DMS114 treated with DMSO at 0.1 percent for 48 hours (cell line): ENCODE measurements around the gene SINHCAF.

Source experiments
- DNase-seq: peaks from one replicate; lab custom pipeline; 2025; ENCODE audit not compliant: unreplicated experiment; lab: John Stamatoyannopoulos, UW

Gene SINHCAF

DNA sequence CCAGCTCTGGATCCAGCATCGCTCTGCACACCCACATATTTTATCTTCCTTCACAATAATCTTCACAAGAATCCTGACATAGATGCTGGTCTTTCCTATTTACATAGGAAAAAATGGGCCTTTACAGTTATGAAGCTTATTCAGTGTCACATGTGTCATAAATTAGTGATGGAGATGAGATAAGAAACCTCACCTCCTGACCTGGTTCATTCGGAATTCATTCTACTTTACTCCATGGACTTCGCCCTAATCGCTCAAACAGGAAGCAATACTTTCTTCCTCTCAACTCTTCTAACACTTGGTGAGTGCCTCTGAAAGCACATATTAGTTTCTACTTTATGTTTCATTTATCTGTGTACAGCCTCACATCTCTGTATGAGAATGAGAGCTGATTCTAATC is 12.0 kb upstream of the SINHCAF start:
- no peak for DNase-seq

DNA sequence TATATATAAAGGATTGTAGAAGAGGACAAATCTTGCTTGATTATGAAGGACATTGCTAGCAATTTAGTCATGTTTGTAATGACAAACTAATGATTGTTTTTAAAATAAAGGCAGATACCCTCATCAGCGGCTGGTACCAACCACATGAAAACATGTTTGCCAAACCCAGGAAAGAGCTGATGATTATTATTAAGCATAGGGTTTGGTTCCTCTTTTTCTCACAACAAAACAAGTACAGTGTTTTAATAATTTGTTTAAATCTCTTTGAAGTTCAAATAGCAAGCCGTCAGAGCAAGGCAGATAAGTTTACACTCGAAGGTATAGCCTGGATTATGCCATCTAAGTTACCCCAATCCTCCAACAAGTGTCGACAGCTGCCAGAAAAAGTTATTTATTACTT is 5.3 kb upstream of the SINHCAF start:
- no peak for DNase-seq

DNA sequence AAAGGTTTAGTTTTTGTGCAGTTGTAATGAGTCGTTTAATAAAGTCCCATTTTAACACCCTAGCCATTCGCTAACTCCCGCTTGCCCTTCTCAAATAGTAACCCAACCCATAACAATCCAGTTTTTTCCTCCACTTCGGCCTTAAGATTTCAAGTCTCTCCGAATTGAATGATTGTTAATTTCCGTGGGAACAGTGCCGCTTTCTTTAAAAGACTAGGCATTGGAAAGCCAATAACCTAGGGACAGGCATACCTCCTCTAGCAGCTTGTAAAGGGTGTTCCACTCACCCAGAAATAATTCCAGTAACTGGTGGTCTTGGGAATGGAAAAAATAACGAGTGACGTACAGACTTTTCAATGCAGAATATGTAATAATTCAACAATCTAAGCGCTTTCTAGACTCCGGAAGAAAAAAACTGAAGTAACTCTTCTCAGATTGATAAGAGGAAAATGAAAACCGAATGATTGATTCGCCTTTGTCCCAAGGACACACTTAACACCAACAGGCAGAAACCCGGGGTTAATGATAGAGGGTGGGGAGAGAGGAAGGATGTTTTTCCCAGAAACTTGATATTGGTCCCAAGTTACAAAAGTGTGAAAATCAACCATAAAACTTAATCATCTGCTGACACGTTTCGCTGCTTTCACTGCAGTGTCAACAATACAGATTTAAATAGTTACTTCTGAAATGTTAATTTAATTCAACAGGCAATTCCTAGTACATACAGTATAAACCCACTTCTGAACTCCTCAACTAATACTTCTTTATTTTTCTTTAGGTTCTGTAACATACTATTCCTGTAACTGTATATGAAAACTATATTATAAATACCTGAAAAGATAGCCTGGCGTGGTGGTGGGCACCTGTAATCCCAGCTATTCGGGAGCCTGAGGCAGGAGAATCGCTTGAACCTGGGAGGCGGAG is 1.0 kb upstream of the SINHCAF start:
- no peak for DNase-seq

DNA sequence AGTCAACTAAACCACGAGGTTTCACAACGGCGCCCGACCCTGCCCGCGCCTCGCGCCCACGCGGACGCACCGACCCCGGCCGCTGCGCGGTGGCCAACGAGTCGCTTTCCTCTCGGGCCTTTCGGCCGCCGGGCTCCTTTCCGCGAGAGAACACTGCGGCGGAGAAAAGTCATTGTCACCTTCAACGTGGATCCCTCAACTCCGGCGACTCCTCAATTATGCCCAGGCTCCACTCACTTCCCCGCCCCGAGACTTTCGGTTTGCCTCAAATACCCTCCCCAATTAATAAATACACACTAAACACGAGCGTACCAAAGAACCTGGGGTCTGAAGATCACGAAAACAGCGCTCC is 450 bp downstream of the SINHCAF start:
- DNase-seq, result no peak

DNA sequence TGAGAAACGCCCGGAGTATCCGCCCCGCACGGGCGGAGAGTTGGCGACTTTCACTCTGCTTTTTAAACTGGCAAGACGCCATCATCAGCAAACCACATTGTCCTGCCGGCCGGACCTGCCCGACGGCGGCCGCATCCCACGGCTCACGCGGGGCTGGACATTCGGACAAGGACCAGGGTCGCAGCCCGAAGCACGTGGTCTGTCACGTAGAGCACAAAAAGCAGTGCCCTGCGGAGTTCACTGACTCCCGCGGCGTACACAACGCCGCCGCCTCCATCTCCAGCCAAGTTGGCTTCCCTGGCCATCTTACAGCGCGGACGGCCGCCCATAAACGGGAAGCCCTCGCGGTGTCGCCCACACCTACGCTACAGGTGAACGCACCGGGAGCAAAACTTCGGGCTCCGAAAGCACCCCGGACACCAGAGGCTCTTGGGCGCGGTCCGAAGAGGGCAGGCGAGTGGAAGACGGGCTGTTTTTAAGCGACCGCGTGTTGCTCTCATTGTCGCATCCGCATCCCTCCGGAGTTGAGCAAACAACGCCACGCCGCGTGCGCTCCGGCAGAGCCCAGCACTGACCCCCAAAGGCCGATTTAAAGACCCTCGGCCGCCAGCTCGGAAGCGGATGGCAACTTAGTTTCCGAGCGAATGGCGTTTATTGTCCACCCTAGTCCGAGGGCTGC is 966 bp downstream of the SINHCAF start:
- DNase-seq, result peak; percentile 33

DNA sequence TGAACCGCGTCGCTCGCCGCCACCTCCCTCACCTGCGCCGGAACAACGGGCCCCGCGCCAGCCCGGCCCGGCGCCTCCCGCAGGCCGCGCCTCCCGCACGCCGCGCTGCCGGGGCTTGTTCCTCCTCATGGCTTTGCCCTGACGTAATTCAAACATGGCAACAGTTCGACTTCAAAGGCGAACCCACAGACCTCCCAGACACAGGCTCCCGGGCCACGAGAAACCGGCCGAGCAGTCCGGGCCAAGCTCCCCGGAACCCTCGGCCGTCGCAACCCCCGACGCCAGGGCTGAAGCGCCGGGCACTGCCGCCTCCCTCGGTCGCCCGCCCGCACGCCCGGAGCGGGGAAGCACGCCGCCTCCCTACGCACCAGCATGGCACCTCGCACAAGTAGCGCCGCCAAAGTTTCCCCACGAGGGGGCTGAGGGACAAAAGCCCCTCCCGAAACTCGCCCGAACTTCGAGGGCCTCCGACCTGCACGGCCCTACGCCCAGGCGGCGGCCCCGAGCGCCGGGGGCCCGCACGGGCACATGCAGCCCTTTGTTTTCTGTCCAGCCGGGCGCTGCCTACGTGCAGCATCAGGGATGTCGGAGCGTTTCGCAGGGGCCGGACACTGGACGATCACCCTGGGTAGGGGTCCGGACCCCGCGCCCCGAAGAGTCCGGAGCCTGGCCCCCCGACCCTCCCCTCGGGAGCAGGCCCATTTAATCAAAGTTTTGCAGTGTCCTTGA is 1.7 kb downstream of the SINHCAF start:
- peak; percentile 41 for DNase-seq

DNA sequence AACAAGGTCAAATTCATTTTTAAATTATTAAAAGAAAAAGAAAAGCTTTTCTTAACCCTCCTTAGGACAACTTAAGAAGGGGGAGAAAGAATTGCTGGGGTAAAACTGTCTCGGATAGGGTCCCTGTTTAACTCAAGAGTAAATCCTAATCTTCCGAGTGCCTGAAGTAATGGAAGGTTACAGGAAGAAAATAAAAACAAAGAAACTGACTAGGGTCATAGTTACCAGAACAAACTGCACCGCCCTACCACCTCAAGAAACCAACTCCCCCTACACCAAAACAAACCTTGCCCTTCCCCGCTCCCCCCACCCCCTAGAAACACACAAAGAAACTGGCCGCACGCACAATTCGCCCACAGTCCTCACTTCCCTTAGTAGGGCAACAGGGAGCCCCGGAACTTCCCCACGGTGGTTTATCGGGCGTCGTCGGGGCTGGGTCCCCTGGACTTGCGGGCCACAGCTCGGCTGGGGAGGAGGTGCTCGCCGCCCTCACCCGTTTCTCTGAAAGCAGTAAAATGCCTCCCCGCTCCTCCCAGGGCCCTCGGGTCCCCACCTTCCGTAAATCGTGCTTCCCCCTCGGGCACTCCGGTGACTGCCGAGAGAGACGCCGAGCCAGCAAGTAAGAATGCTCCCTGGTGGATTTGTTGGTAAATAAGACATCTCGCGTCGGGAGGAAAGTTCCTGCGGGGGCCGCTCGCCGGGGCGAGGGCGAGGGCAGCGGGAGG is 2.4 kb downstream of the SINHCAF start:
- DNase-seq, result peak; percentile 41

DNA sequence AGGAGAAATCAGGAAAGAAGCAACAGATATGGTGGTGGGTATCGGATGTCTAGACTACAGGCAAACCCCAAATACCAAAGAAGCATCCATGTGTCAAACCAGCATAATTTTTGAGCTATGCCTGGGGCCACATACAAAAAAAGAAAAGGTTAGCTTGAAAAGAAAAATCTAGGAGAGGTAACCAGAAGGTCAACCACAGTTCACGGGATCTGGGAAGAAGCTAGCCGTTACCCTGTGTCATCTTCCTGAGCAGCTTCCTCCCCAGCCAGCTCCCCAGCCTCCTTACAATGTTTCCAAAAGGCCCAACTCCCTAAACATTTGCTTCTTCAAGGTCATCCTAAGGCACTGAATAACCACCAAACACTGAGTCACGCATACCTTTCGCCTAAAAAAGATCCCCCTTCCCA is 3.1 kb downstream of the SINHCAF start:
- DNase-seq, result no peak

DNA sequence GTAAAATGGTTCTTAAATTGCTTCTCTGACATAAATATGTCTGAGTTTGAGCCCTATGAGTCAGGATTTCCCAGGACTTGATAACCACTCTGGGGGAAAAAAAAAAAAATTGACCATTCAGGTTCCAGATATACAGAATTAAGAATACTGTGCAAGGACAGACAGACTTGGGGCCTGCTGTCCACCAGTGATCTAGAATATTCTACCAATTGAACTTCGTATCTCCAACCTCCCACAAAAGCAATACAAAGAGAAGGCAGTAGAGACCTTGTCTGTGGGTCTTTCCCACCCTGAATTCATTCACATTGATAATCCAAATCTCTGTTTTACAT is 4.1 kb downstream of the SINHCAF start:
- DNase-seq, result no peak

DNA sequence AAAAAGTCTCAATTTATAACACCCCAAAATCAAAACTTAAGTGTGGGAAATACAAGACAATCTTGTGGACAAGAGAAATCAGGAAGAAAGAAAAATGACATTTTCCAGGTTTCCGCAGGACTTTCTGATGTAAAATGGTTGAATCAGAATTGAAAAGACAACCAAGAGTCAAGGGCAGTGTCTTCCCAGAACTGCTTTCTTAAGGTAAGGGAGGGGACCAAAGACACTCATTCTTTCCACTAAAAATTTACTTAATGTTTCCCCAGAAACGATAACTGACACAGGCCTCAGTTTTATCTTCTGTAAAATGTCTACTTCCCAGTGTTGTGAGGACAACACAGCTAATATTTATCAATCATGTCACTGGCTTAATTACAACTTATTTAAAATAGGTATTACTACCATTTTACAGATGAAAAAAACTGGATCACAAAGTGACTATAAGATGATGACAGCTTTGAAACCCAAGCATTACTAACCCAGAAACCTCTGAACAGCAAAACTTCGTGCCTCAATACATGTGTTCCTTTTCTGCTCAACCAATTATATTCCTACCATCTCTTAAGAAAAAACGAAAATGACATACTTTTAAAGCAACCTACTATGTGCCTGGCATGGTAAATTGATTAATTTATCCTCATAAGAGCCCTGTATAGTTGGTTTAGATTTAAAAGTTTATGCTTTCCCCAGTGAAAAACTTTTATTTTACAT is 4.6 kb downstream of the SINHCAF start:
- DNase-seq, result no peak

DNA sequence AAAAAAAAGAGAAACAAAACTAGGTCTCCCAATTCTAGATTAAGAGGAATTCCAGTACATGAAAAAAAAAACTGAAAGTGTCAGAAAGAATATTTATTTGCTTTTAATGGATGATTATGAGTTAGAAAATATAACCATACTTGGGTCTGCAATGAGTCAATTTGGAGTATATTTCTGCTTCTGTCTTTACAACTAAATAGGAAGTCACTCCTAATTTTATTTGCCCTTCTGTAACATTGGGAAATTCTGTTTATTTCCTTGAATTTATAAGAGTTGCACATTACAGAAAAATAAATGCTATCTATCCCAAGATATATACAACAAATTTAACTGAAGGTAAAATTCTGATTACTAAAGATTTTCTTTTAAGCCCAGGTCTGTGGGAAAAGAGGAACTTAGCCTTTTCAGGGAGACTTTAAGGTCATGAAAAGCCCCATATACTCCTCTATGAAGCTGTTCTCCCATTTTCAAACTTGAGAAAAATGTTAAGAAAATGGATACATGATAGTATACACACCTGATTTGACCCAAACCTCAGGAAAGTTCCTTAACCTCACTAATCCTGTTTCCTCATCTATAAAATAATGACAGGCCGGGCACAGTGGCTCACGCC is 7.2 kb downstream of the SINHCAF start:
- DNase-seq, result no peak

DNA sequence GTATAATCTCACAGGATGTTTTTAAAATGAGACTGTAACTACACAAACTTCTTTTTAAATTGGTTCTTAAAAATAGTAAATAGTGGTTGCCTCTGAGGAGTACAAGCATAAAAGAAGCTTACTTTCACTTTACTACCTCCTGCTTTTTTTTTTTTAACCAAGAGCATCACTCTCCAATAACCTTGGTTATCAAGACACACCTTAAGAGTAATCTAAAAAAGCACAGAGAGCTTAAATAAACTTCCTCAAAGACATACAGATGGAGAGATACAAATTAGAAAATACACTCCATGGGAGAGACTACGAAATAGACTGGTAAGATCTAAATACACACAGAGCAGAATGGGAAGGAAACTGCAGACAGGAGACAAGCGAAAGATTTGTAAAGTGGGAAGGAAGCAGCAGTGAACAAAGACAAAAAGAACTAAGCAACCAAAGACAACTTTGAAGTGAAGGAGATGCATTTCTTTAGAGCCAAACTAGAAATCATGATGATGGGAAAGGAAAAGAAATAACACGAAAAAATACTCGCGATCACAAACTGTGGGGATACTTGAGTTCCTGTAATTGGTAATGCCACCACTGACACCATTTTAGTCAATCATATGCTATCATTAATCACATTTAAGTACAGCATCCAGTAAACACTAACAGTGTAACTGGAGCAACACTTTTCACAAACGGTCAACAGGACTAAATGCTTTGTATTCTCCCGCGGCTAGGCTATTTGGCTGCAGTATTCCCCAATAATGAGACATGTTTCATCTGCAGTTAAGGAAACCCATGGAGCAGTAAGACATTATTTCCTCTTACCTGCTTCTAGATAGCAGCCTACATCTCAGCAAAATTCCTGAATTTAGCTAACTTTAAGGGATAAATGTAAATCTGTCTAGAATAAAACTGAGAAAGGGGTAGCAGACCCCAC is 8.2 kb downstream of the SINHCAF start:
- DNase-seq, result no peak

DNA sequence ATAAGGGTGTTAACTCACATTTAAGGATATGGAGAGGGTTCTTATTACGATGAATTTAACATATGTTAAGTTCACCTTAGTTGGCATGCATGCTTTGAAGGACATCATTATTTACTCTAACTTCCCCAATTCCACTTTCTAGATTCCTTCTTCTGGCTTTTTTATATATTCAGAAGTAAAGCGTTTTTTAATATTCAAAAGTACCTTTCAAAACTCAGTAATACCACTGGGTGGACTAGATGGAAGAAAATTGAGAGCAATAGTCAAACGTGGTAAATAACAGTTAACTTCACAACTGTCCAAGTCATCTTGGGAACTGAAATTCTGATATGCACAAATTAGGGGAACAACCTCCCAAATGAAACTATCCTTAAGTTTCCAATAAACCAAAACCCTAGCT is 9.1 kb downstream of the SINHCAF start:
- no peak for DNase-seq

DNA sequence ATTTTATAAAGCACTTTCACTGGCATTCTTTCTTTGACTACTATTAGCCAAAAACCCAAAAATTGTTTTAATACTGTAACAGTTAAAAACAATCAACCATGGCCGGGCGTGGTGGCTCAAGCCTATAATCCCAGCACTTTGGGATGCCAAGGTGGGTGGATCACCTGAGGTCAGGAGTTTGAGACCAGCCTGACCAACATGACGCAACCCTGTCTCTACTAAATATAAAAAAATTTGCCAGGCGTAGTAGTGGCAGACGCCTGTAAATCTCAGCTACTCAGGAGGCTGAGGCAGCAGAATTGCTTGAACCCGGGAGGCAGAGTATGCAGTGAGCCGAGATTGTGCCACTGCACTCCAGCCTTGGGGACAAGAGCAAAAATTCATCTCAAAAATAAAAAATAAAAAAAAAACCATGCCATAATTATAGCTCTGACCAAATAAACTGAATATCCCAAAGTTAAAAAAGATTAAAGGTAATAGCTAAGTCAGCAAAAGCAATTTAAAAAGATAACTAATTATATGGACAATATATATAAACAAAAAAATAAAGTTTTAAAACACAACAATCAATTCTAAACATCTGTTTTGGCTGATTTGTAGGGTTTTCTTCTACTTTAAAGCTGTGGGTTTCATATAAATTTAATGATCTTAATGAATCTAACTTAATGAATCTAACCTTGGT is 10.0 kb downstream of the SINHCAF start:
- no peak for DNase-seq

DNA sequence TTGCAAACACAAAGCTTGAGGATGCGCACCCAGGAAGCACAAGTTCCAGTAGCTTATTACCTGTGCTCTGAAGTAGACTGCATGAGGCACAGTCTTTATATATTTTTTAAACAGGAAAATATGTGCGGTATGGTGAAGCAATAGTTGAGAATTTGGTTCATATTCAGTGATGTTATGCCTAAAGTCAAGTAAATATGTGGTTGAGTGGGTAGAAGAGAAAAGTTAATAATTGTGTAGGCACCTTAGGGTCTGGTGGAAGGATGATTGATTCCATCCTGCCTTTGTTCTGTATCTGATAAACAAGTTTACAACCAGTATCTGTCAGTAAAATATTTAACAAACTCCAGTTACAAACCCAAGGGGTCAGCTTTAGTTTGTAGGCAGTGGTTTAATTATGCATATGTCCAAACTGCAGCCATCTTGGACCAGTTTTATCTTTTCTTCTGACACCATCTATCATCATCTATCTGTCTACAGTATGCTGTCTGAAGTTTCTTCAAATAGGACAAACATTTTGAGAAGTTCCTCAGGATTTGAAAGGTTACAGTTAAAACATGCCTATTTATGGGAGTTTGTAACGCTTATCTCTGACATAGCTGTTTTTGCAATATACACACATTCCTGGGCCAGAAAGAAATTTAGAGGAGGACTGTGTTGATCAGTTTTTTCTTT is 10.8 kb downstream of the SINHCAF start:
- DNase-seq, result no peak

DNA sequence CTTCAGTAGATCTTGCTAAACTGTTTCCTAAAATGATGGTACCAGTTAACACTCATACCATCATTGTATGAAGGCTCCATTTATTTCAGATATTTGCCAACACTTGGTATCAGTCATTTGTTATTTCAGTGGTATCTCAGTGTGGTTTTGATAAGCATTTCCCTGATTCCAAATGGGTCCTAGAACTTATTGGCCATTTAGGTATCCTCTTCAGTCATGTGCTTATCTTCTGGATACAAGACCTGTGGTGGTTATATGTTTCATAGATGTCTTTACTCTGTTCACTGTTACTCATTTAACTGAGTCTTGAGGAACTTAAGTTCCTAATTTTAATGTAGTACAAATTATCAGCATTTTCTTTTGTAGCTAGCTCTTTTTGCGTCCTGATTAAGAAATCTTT is 13.5 kb downstream of the SINHCAF start:
- no peak for DNase-seq

DNA sequence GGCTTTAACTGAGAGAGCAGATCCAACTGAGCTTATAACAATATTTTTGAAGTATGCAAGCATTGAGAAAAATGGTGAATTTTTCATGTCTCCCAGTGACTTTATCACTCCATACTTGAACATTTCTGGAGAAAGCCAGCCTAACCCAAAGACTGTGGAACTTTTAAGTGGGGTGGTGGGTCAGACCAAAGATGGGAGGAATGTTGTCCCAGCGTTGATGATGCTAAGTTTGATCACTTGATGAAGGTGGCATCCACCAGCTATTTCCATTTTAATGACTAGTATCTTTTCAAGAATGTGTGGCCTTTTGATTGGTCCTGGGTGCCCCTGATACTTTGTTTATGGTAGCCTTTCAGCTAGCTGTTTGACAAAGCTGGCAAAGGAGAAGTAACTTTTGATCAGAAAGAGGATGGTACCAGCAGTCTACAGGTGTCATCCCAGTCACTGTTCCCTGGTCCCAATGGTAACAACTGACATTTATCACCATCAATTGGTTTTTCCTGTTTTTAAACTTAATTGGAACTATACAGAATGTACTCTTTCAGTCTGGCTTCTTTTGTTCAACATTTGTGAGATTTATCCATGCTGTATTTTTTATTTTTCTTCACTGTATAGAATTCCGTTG is 14.2 kb downstream of the SINHCAF start:
- no peak for DNase-seq

DNA sequence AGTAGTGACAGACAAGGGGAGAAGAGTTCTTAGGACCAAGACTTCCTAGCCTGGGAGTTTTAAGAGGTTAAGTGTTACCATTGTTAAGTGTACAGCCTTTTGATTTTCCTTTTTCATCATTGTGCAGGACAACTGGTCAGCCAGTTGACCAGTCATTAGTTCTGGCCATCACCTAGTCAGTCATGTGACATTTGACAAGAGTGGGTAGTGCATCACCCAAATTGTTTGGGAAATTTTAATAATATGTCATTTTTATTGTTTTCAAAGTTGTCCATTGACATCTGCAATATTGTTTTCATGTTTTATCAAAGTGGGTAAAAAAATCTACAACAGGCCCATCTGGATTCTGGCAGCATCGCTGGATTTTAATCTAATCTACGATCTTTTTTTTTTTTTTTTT is 15.5 kb downstream of the SINHCAF start:
- DNase-seq, result no peak
